Measurements from ENCODE around the gene HRH3. TPM values are rescaled to one million over a fixed set of nuclear protein-coding genes. Genes with fewer than 3 reads are reported as not detected.

Gene HRH3
- polyA plus RNA-seq, 5 donors = 0.06 TPM; not detected in 4

DNA sequence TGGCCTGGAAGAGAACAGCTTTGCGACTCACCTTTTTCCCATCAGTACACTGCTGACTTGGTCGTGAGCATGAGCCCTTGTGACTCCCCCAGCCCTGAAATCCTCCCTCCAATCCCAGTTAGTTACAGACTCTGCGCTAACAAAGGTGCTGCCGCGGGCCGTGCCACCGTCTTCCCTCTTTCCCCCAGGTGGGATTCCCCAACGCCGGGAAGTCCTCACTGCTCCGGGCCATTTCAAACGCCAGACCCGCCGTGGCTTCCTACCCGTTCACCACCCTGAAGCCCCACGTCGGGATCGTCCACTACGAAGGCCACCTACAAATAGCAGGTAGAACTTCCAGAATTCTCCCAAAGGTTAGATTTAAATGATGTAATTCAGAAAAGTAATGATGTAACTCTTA is 21.1 kb downstream of the HRH3 start:
- DNase-seq = no peak

DNA sequence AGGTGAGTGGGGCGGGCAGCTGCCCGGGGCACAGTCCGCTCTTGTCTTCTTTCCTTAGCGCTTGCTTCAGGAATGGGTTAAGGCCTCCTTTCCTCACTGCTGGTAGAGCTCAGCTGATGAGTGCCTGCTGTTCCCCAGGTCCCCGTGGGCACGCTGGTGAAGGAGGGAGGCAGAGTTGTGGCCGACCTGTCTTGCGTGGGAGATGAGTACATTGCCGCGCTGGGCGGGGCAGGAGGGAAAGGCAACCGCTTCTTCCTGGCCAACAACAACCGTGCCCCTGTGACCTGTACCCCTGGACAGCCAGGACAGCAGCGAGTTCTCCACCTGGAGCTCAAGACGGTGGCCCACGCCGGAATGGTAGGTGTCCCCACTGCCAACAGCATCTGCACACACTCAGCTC is 21.6 kb downstream of the HRH3 start:
- no peak for DNase-seq

DNA sequence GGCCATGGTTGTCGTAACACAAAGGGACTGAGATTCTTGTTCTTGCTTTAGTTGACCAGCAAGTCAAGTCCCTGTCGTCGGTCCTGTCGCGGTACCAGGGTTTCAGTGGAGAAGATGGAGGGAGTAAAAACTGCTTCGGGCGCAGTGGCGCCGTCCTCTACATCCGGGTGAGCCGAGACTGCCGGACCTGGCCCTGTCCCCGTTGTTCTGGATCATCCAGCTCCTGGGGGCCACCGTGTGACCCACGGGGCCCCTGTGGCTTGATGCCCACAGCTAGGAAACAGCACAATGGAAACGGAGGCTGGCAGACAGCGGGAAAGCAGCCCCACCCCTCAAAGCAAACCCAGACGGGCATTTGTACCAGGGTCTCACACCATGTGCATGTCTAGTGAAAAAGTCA is 22.3 kb downstream of the HRH3 start:
- no peak for DNase-seq

DNA sequence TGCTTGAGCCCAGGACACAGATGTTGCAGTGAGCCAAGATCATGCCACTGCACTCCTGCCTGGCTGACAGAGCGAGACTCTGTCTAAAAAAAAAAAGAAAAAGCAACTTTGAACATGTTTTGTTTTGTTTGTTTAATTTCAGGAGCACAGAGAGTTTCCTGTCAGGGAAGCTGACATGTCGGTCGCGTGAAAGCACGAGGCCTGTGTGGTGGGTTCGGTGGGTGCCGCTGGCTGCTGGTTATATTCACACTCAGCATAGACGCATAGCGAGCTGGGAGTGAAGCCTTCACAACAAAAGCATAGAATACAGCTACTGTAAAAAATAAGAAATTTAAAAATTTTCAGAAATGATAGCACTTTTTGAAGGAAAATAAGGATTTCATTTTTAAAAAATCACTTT is 22.8 kb downstream of the HRH3 start:
- no peak for DNase-seq

DNA sequence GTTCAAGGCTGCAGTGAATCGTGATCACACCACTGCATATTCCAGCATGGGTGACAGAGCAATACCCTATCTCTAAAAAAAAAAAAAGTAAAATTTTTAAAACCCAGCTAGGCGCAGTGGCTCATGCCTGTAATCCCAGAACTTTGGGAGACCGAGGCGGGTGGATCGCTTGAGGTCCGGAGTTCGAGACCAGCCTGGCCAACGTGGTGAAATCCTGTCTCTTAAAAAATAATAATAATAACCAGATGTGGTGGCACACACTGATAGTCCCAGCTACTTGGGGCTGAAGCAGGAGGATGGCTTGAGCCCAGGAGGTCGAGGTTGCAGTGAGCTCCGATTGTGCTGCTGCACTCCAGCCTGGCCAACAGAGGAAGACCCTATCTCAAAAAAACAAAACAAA is 23.8 kb downstream of the HRH3 start:
- DNase-seq = no peak

DNA sequence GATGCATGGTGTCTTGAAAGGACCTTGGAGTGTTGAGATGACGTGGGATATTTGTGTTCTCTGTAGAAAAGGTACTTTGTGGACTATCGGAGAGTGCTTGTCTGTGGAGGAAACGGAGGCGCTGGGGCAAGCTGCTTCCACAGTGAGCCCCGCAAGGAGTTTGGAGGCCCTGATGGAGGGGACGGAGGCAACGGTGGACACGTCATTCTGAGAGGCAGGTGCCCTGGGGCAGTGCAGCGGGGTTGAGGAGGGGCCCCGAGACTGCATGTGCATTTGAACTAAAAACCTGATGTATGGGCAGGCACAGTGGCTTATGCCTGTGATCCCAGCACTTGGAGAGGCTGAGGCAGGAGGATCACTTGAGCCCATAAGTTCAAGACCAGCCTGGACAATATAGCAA is 24.3 kb downstream of the HRH3 start:
- no peak for DNase-seq

DNA sequence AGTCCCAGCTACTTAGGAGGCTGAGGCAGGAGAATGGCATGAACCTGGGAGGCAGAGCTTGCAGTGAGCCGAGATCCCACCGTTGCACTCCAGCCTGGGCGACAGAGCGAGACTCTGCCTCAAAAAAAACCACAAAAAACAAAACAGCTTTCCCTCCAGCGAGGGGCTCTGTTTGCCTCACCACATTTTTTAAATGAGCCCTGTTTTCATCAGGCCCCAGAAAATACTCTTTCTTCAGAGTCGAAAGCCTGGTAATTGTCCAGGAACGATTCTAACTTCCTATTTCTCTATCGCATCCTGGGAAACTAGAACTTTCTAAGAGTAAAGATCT is 25.0 kb downstream of the HRH3 start:
- DNase-seq = no peak

DNA sequence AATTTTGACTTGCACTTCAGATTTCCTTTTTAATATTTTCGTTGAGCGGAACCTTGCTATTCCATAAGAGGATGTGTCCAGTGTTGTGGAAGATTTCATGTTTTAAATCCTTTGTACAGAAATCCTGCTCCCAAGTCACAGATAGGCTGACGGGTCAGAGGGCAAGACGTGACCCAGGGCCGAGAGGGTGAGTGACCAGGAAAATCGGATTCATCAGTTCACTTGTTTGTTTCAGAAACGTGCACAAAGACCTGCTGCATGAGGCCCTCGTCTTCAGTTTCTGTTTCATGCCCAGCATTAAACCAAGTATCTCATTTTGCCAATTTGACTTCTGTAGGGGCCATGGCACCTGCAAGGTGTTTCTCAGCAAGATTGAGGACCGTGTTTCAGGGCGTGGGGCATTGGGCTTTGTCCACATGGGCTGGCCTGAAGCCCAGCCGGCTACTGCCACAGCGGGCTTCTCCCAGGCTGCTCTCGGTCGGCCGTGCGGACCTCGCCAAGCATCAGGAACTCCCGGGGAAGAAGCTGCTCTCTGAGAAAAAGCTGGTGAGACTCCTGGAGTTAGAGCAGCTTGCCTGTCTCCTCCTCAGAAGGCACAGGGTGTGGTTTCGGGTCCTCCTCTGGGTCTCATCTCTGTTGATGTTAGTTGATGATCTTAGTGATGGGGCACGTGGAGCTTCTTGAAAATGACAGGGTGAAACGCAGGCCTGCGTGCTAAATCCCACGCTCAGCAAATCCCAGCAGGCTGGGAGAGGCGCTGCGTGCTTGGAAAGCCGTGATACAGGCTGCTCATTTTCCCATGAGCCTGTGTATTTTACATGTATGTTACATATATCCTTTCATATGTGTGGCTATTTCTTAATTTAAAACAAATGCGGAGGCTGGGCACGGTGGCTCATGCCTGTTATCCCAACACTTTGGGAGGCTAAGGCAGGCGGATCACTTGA is 26.7 kb downstream of the HRH3 start:
- DNase-seq = no peak

DNA sequence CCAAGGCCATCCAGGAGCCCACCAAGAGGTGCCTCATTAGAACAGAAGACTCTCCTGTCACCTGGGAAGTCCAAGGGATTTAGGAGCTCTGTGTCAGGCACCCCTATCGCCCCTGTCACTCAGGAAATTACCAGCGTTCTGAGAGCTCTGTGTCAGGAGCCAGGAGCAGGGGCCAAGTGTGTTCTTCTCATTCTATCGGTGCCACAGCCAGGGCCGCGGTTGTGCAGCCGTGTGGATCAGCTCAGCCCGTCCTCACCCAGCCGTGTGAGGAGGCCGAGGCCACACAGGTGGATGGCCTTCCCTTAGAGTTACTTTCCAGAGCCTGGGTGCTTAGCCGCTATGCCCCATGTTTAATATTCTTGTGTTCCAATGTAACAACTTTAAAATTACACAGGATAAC is 27.4 kb downstream of the HRH3 start:
- DNase-seq = no peak

DNA sequence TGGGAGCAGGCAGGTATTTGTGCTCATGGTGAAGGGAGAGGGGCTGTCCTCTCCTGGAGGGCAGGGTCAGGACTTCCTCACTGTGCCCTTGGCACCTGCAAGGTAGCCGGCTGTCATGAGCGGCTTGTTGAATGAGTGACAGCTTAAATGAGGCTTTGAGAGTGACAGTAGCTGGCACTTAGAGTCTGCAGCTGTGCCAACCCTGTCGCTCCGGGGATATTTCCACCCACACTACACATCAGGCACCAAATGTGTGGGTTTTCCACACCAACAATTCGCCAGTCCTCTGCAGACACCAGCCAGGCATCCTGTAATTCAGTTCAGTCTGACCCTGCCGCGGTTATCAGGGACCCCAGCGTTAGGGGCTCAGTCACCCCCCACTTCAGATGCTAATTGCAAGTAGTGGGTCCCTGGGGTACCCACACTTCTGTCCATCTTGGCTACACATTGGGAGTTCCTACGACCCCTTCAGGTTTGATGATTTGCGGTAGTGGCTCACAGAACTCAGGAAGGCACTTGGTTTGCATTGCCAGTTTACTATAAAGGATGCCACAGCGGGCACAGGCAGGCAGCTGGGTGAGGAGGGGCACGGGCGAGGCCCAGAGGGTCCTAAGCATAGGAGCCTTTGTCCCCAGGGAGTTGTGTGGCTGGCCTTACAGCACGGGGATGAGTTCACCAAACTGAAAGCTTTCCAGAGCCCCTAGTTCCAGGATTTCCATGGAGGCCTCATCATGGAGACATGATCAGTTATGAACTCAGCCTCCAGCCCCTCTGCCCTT is 28.1 kb downstream of the HRH3 start:
- no peak for DNase-seq

DNA sequence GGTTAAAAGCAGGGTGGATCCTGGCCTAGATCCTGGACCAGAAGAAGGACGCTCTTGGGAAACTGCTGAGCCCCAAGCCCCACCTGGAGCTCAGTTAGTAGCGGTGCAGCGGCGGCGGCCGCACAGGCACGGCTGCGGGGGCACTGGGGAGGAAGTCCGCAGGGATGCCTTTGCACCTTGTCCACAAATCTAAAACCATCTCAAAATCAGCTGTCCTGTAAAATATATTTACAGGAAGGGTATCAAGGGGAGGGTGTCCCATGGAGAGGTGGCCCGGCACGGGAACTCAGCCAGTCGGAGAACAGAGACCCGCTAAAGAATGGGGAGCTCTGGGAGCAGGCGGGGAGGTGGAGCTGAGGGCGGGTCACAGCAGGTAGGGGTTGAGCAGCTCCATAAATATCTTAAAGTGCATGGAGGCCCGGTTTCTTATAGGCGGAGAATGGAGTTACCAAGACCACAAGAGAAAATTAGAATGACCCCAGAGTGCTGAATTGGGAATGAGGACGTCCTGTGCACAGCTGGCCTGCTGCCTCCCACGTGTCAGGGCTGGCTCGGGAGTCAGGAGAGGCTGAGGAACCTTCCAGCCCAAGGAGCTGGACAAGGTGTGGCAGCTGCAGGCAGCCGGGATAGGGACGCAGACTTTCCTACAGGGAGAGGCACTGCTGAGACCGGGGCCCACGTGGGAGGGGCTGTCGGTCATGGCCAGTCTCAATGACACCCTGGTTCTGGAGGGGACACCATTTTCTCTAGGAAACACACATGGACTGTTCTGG is 29.3 kb downstream of the HRH3 start:
- DNase-seq = no peak

DNA sequence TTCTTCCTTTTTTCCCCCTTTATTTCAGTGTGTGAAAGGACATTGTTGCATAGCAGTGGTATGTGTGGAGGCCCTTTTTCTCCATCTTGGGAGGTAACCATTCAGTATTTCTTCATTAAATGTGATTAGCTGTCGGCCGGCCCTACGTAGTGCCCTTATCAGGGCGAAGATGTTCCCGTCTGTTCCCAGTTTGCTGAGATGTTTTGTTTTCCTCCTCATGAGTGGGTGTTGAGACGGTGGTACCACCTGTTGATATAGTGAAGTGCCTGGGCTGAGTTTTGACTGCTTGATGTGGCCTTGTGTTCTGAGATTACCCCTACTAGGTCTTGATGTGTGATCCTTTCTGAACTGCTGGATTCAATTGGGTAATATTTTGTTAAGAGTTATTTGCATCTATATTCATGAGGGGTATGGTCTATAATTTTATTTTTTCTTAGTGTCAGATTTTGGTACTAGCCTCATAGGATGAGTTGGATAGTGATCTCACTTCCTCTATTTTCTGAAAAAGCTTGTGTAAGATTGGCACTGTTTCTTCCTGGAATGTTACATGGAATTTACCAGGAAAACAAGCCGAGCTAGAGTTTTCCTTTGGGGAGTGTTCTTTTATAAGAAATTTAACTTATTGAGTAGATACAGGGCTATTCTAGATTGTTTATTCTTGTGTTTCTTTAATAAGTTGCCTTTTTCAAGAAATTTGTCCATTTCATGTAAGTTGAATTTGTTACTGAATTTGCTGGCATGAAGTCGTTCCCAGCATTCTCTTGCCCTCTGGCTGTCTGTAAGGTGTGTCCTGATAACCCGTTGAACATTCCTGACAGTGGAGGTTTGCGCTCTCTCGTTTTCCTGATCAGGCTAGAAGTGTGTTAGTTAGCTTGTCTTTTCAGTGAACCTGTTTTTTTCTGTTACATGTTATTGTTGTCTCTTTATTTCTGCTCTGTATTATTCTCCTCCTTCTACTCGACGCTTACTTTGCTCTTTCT is 32.9 kb downstream of the HRH3 start:
- no peak for DNase-seq

DNA sequence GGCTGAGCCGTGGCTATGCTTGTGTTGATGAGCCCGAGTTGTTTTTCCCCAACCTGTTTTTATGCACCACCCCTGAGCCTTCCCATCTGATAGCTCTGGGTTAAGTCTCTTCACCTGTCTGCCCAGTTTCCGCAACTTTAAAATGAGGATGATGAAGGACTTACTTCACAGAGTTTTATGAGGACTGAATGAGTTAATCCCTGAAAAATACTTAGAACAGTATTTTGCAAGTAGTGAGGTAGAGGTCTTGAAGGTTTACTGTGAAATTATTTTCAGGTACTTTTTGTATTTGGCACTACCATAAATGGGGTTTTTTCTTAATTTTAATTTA is 34.0 kb downstream of the HRH3 start:
- no peak for DNase-seq

DNA sequence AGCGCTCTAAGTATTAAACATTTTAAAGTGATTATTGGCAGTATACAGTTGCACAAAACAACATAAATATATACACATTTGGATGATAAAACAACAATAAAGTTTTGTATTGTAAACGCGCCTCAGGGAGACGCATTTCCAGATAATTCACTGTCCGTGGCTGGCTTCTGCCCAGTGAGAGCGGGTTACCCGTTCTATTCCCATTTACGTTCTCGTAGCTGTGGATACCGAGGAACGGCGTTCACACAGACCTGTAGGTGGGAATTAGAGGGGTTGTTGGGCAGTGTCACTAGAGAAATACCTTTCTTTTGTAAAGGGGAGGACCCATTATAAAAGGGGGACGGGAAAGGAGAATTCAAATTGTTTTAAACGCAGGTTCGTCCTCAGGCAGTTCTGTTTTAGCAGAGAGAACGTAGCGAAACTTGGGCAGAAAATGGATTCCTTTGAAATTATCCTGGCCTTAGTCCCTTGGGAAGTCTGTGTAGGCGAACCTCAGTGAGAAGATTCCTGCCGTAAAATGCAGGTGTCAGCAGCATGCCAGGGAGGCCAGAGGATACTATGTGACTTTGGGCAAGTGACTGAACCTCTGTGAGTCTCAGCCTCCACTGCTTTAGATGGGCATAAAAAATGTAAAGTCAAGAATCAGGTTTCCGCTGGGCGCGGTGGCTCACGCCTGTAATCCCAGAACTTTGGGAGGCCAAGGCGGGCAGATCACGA is 36.5 kb downstream of the HRH3 start:
- DNase-seq = no peak

DNA sequence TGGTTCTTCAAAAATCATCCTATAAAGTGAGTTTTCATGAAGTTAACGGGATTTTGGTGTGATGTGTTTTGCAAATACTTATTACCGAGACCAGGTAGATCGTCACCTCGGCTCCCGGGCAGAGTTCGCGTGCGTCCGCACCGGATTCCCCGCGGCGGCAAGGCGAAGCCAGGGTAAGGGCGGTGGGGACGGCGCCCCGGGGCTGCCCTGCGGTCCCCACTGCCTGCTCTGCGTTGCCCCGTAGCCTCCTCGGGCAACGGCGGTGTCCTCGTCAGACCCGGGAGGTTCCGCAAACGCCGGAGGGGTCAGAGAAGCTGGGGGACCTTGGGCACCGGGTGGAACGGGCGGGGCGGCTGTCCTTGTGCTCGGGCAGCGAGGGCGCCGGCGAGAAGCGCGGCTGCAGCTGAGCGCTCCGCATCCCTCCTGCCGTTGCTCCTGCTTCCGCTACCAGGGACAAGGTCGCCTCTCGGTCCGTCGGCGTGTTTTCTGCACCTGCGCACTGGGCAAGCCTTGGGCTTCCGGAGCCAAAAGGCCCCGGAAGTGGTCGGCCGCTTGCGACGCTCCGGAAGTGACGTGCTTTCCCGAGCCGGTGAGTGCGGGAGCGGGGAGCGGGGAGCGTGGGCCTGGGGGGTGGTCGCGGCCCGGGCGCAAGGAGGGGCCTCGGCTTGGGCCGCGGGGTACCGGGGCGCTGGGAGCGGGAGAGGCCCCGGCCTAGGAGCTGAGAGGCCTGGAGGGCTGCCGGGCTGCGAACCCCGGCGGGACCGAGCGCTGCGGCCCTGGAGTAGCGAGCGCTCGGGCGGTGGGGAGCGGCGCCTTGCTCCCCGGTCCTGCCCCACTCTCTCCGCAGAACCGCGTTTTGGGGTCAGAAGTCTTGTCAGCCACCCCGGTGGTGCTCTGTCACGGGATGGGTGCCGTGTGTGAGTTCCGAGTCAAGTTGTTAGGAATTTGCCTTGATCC is 37.3 kb downstream of the HRH3 start, which contains the start of gene MTG2:
Gene MTG2 (plus strand): TSS at position 560 of the 957 bp plus-strand sequence. CDS start 10,393 bp downstream, outside the sequence.
- peak; percentile 92 to 94 for DNase-seq

DNA sequence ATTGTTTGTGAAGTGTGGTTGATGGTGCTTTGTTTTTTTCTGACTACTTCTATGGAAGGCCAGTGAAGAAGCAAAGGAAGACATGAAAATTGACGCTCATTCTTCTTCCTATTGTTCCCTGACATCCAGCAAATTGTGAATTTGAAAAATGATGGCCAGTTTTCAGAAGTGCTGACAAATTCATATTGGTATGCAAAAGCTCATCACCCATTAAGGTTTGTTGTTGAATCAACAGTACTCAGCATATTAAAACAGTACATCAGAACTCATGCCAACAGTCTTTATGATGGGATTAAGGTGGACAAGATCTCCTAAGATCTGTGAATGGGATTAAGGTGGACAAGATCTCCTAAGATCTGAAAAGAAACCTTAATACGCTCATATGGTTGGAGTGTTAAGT is 38.3 kb downstream of the HRH3 start:
- no peak for DNase-seq

DNA sequence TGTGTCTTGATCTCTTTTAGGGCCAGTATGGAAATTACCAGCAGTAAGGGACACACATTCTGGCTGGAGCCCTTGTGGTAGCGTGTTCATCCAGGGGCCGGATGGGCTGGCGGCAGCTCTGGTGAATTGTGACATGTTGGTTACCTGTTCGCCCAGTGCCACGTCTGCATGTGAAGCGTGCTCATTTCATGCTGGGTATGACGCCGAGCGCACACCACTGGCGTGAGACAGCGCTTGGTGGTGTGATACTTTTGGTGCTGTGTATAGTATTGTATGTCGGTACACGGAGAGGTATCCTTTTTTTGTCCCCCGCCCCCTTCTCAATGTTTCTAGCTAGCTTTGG is 40.9 kb downstream of the HRH3 start:
- no peak for DNase-seq

DNA sequence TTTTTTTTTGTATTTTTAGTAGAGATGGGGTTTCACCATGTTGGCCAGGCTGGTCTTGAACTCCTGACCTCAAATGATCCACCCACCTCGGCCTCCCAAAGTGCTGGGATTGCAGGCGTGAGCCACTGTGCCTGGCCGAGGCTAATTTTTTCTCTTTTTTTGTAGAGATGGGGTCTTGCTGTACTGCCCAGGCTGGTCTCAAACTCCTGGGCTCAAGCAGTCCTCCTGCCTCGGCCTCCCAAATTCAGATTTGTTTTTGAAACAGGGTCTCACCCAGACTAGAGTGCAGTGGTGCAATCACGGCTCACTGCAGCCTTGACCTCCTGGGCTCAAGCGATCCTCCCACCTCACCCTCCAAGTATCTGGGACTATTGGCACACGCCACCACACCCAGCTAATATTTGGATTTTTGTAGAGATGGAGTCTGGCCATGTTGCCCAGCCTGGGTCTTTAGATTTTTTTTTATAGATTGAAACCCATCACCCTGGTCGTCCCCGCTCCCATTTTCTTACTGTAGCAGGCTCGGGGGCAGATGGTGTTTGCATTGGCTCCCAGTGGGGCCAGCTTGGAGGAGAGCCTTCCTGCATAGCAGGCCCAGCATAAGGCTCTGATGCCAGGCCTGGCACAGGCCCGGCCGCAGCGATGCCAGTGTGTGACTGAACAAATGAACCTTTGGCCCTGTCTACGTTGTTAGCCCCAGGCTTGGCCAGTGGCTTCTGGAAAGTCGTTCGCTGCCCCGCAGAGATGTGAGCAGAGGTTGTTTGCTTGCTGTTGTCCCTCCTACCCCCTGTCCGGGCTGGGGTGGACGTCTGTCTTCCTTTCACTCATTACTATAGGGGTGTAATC is 41.5 kb downstream of the HRH3 start:
- DNase-seq = no peak
